OCI-M2 (cell line): ENCODE results near the gene SMU1.
"Not testable (repeated sequence)": the region's sequence is repeated elsewhere in the genome, so short reads cannot be mapped to it uniquely, and the experiment has no call there.

Experiments
- DNase-seq: peaks from one replicate; lab custom pipeline; 2025; ENCODE audit not compliant: unreplicated experiment; lab: John Stamatoyannopoulos, UW

The SMU1 gene

GRCh38 chr9:33014665-33015014, 61.8 kb downstream of the SMU1 start:
- no peak for DNase-seq

DNA sequence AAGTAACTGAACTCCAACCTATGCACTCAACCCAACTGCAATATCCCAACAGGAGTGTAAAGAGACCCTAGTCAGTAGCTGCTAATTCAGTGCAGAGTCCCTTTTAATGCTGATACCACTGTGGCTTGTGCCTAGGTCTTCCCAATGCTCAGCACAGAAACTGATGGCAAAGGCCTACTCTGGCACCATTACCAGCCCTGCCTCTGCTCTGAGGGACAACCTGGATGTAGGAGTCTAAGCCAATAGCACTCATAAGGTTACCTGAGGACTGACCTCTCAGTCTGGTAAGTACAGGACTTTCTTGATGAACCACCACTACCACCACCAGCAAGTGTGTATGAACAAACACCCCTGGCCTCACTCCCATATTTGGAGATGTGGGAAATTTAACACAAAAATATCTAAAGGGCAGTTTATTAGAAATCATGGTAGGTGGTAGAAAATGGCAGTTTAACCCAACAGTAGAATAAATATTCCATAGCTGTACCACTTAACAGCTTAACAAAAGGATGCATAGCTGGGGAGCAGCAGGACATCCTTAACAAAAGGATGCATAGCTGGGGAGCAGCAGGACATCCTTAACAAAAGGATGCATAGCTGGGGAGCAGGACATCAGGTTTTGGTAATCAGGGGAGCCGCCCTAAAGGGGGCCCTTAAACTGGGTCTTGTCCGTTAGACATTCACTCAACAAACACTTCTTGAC, 62.4 kb downstream of the SMU1 start:
- DNase-seq: no peak

GRCh38 chr9:33012328-33013069, 64.0 kb downstream of the SMU1 start:
- no peak for DNase-seq

GRCh38 chr9:33011831-33012230, 64.6 kb downstream of the SMU1 start:
- no peak for DNase-seq

- no peak for DNase-seq
Observed at GRCh38 chr9:33007755-33008154, 68.7 kb downstream of the SMU1 start.

GRCh38 chr9:33005335-33005734, 71.1 kb downstream of the SMU1 start:
- not testable (repeated sequence) for DNase-seq

GRCh38 chr9:33000682-33001055, 75.8 kb downstream of the SMU1 start:
- not testable (repeated sequence) for DNase-seq

GRCh38 chr9:32992595-32993238, 83.8 kb downstream of the SMU1 start:
- DNase-seq: no peak

DNA sequence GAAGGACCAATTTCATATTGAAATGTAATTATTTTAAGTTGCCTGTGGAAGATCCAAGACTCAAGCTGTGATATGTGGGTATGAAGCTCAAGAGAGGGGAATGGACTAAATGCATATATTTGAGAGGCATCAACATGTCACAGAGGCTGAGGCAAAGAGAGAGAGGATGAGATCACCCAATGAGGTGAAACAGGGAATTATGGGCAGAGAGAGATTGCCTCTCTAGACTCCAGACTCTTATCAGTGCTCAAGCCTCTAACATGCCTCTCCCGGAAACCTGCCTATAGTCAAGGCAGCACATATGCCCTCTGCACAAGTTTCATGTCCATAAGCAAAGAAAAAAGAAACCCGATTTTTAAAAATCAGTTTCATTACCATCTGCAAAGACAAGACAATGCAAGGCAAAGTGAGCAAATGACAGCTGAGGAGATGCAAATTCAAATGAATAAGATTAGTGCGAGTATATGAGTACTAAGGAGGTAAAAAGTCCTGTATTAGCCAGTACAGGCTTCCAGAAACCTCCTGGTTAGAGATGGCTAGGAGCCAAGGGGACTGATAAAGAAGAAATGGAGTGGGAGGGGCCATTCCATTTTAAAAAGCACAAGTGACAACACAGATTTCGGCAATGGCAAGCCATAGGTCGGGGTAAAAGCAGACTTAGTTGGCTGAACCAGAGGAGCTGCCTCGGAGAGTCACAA, 84.4 kb downstream of the SMU1 start:
- DNase-seq: no peak
